Renal pelvis (tissue), 4 donors: ENCODE measurements around the gene ENGASE. TPM values are rescaled to one million over a fixed set of nuclear protein-coding genes. Genes with fewer than 3 reads are reported as not detected.

ENCODE experiments used
- DNase-seq: peaks from one replicate; pipeline ENCODE4 v3.0.0-alpha.2; 2013
- polyA plus RNA-seq, 3 donors: library from polyadenylated mRNA; unstranded; fragments of 120-200 nt; gene quantifications; one replicate each; pipeline ENCODE4 v1.2.1, GENCODE V29; 2013; ENCODE audit not compliant: insufficient read length in 3 of 3

The ENGASE gene
- polyA plus RNA-seq, 3 donors, result 14.9 to 24.5 (median 20.7) TPM

GRCh38 chr17:79112471-79112870, 37.8 kb downstream of the ENGASE start:
- DNase-seq, result no peak

GRCh38 chr17:79113699-79114457, 39.3 kb downstream of the ENGASE start:
- no peak for DNase-seq

GRCh38 chr17:79114458-79115301, 40.1 kb downstream of the ENGASE start:
- peak; percentile 79 for DNase-seq

- DNase-seq, result no peak
Measured at GRCh38 chr17:79115487-79115886, 40.9 kb downstream of the ENGASE start.

- DNase-seq, result no peak
Measured at GRCh38 chr17:79116575-79117368, 42.1 kb downstream of the ENGASE start.

- DNase-seq, result no peak
Measured at GRCh38 chr17:79117905-79118487, 43.4 kb downstream of the ENGASE start.

GRCh38 chr17:79118924-79119323, 44.3 kb downstream of the ENGASE start:
- DNase-seq, result no peak

- no peak for DNase-seq
Measured at GRCh38 chr17:79120259-79120658, 45.6 kb downstream of the ENGASE start.

- DNase-seq, result no peak
Measured at GRCh38 chr17:79123988-79124387, 49.4 kb downstream of the ENGASE start.

GRCh38 chr17:79124513-79125209, 50.0 kb downstream of the ENGASE start:
- DNase-seq, result no peak

- no peak for DNase-seq
Measured at GRCh38 chr17:79125503-79125902, 50.9 kb downstream of the ENGASE start.

GRCh38 chr17:79126139-79126538, 51.5 kb downstream of the ENGASE start:
- DNase-seq, result no peak

GRCh38 chr17:79127534-79128135, 53.0 kb downstream of the ENGASE start:
- DNase-seq, result no peak

- DNase-seq, result no peak
Measured at GRCh38 chr17:79129523-79129922, 54.9 kb downstream of the ENGASE start.

GRCh38 chr17:79130536-79131273, 56.1 kb downstream of the ENGASE start:
- DNase-seq, result no peak

GRCh38 chr17:79131274-79131635, 56.6 kb downstream of the ENGASE start:
- DNase-seq, result no peak

- DNase-seq, result no peak
Measured at GRCh38 chr17:79131701-79132100, 57.1 kb downstream of the ENGASE start.

GRCh38 chr17:79132271-79133064, 57.8 kb downstream of the ENGASE start:
- no peak for DNase-seq

GRCh38 chr17:79133214-79133613, 58.6 kb downstream of the ENGASE start:
- no peak for DNase-seq
